Hypothalamus (tissue), 51 donors: ENCODE measurements around the gene CCDC126.
"Not testable (repeated sequence)": the region's sequence is repeated elsewhere in the genome, so short reads cannot be mapped to it uniquely, and the experiment has no call there.

Experiments
- DNase-seq, 51 donors: peaks; one replicate each; lab custom pipeline; 2025; lab: John Stamatoyannopoulos, UW

CCDC126 gene

DNA sequence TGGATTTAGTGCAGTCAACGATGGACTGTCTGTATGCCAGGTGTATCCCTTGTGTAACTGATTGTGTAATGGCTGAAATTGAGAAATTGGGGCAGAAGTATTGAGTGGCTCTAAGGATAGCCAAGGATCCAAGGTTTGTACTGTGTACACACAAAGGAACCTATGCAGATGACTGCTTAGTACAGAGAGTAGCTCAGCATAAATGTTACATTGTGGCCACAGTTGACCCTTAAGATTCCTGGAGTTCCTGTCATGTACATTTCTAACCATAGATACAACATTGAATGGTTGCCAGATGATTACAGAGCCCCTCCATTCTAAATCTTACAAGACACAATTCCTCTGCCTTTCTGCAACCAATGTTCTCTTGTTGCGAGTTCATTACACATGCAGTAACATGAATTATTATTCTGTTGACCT is 25.3 kb downstream of the CCDC126 start:
- DNase-seq, result no peak

DNA sequence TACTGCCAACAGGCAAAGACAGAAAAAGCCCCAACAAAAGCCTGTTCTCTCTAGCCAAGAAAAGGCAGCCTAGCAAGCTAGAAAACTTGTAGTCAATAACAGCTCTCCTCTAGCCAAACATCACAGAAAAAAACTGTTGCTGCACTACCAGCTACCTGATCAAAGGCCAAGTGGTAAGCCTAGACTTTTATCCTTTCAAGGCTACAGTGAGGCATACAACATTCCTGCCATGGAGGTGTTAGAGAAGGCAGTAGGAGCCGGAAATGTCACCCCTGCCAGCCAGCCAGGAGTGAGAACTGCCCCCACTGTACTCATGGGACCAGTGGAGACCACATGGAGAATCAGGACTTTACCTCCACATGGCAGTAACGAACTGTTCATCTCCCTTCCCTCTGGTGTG is 31.2 kb downstream of the CCDC126 start:
- DNase-seq, result no peak

DNA sequence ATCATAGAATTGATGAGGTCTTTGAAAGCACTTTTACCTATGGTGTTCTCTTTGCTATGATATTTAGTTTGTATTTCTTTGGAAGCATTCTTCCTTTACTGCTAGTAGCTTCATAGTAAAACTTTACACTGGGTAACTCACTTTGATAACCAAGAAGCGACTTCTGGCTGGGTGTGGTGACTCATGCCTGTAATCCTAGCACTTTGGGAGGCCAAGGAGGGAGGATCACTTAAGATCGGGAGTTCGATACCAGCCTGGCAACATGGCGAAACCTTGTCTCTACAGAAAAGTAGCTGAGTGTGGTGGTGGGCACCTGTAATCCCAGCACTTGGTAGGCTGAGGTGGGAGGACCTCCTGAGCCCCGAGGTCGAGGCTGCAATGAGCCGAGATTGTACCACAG is 36.2 kb downstream of the CCDC126 start:
- no peak for DNase-seq

DNA sequence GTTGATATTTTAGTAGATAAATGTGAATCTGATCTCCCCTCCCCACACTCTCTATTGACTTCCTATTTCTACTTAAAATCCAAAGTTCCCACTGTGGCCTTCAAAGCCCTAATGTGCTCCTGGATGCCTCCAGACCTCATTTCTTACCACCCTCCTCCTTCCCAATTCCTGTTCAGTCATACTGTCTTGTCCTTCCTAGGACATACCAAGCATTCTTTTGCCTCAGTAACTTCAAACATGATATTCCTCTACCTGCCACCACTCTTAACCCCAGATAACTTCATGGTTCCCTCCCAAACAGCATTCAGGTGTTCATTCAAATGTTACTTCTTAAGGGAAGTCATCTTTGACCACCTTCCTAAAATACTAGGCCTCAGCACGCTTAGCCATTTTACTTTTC is 48.6 kb downstream of the CCDC126 start:
- DNase-seq, result no peak

DNA sequence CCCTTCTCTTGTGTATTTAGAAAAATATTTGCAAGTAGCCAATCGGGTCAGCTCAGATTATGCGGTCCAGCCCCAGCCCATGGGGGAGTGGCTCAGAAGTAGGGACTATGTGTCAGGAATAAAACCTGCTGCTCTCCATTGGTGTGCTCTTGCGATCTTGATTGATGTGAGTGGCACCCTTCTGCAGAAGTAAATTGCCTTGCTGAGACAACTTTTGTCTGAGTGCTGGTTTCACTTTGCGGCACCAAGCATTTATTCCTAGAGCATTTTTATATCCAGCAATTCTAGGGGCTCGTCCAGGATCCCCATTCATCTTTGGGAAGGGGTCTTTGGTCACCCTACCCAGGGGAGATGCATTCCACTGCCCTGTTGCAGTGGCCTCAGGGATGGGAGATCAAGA is 56.8 kb downstream of the CCDC126 start:
- DNase-seq, result no peak

DNA sequence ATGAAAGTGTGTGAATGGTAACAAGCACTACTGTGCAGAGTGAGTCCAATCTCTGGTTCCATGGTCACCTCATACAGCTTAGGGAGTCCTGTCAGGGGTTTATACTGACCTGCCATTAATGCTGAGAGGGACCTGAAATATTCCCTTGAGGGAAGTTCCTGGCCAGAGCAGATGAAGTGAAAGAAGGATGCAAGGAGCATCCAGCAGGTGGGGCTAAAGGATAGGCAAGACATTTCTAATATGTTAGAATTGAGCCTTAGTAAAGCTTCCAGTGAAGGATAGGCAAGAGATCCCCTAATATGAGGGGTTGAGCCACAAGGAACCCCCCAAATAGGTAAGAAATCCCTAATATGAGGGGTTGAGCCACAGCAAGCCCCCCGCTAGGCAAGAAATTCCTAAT is 57.3 kb downstream of the CCDC126 start:
- DNase-seq, result peak in 10 of 51 donors; percentile 1 to 48 (median 16)

DNA sequence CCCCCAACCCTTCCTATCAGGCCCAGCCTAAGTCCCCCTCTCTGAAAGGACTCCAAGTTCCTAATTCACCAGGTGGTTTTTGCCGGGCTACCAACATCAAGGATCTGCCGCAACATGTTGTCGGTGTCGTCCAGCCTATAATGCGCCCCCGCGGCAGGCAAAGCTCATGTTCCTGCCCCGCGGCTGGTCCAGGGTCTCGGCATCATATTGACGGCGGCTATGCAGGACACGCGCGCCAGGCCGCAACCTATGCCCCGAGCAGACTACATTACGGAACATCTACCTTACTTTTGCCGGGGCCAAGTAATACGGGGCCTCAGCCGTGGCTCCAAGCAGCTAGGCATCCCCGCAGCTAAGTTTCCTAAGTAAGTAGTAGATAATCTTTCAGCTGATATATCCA is 58.3 kb downstream of the CCDC126 start:
- no peak for DNase-seq

DNA sequence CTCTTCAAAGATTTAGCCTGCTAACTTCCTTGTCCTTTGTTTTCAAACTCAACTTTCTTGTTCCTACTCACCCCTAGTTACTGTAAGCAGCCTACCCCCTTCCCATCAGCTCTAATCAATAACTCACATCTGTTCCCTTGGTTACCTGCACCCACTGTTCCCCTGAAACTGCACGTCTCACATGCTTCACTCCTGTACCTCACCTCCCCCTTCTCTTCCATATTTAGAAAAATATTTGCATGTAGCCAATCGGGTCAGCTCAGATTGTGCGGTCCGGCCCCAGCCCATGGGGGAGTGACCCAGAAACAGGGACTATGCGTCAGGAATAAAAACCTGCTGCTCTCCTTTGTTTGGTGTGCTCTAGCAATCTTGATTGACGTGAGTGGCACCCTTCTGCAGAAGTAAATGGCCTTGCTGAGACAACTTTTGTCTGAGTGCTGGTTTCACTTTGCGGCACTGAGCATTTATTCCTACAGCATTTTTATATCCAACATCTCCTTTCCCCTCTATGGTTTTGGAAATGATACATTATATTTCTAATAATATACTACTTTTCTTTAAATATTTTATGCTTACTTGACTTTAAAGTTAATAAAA is 61.7 kb downstream of the CCDC126 start:
- no peak for DNase-seq

DNA sequence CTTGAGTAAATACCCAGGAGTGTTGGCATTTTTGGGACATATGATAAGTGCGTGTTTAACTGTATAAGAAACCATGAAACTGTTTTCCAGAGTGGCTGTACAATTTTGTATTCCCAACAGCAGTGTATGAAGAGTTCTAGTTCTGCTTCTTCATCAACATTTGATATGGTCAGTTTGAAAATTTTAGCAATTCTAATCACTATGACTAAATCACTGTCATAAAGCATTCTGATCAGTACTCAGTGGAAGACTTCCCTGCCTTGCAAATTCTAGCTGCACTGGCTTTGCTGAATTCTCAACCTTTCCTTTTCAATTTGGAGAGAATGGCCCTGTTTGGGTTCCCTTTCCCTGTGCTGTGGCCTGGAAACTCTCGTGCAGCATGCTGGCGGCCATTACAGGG is 64.2 kb downstream of the CCDC126 start:
- DNase-seq, result no peak

DNA sequence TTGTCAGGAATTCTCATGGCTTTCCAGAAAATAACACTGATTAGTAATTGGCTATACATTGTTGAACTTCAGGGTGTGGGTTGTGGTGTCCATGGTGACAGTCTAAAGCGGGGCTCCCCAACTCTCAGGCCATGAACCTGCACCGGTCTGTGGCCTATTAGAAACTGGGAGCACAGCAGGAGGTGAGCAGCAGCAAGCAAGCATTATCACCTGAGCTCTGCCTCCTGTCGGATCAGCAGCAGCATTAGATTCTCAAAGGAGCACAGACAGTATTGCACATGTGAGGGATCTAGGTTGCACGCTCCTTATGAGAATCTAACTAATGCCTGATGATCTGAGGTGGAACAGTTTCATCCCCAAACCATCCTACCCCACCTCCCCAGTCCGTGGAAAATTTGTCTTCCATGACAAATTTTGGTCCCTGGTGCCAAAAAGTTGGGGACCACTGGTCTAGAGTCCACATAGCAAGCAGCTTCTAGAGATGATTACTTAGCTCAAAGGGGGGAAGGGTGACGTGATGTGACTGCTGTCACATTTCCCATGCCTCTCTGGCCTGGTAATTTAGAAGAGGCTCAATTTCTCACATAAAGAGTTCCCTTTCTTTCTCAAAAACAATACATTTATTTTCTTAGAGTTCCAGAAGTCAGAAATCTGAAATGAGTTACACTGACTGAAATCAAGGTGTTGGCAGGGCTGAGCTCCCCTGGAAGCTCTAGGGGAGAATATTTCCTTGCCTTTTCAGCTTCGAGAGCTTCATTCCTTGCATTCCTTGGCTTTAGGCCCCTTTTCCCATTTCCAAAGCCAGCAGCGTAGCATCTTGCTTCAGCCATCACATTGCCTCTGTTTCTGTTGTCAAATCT is 65.2 kb downstream of the CCDC126 start:
- DNase-seq, result no peak

DNA sequence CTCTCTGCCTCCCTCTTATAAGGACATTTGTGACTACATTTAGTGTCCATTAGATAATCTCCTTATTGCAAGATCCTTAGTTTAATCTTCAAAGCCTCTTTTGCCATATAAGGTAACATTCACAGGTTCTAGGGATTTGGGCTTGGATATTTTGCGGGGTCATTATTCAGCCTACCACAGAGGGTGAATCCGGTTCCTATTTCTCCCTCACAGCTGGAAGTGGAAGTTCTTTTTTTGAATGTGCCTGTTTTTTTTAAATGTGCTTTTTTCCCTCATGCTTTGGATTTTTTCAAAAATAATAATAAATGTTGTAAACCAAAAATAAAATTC is 65.8 kb downstream of the CCDC126 start:
- no peak for DNase-seq

DNA sequence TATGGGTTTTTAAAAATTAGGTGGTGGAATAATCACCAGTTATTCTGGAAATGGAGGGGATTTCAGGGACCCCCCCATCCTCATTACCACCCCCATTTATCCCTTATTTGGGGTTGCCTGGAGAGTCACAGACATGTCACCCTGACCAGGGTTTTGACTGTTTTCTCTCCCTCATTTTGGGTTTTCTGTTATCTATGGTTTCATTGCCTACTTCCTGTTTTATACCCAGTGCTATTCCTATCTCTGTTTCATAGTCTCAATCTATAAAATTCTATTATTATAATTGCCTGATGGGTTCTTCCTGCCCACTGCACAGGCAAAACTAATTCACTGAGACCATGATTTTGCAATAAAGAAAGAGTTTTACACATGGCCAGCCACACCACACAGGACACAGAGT is 66.9 kb downstream of the CCDC126 start:
- no peak for DNase-seq

DNA sequence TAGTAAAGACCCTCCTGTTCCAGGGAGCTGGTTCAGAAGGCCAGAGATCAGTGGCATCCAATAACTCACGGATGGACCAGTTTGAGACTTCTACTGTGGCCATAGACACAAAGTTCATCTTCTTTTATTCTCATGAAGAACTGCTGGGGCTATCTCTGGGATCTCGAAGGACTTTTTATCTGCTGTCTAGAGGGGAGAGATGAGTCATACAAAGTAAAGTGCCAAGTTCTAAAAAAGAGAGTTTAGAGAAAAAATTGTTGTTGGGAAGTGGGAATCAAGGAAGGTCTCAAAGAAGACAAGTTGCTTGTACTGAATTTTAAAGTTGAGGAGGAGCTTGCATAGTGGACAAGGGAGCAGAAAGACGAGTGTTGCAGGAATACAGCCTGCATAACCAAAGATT is 74.9 kb downstream of the CCDC126 start:
- no peak for DNase-seq

DNA sequence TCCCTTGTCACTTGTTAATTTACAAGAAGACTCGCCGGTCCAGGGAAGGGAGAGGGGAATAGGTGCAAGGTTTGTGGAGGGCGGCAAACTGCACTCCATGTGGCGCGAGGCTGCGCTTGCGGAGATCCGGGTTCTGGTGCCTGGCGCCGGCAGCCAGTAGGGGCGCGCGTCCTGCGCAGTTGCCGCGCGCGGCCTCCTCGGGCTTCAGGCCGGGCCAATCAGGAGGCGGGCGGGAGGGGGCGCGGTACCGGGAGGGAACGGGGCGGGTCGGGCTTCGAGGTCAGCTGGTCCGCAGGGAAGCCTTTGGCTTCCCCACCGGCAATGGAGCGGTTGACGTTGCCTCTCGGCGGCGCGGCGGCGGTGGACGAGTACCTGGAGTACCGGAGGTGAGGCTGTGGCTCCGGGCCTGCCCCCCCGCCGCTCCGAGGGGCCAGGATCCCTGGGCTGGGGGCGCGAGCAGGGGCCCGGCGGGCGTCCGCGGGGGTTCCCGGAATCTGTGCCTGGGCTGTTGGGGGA is 82.8 kb downstream of the CCDC126 start, which contains the start of gene FAM221A:
Gene FAM221A, plus strand, starts transcription at position 302 of the 516 bp plus-strand sequence. Its CDS starts 20 bp downstream, at position 322.
- peak; percentile 26 to 95 (median 83) for DNase-seq

DNA sequence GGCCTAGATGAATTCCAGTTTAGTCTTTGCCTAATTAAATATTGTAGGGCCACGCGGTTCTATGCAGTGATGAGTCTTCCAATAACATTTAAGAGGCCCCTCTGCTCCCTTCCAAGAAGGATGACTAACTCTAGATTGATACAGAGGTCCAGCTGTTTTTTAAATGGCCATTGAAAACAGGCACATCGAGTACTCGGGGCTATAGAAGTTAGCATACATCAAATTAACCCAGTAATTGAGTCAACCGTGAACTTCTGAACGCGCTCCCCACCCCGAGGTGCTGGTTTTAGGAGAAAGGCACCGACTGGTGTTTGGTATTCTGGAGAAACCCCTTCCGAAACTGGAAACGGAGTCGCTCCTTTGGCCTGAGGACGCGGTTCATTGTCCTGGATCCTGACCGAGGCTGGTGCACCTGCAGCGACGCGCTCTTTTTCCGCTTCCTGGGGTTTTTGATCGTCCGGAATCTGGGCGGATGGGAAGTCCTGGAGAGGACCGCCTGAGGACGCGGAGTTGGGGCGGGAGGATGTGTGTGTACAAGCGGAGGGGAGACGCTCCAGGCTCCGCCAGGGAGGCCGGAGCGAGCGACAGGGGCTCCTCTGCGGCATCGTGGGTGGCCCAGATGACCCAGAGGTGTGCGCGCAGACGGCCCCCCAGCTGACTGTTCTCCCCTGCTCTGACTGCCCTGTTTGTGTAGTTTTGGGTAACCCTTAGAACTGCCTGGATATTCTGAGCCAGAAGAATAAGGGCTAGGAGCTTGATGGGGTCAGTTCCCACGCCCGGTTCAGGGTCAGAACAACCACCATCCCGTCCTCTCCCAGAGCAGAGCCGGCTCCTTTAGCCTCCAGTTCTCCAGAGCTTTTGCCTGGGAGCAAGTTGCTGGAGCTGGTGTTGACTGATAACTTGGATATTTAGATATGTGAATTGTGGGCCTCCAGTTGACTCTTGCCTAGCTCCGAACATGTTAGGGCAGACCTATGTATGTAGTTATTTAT is 83.5 kb downstream of the CCDC126 start:
- peak in 46 of 51 donors; percentile 7 to 75 (median 33) for DNase-seq

DNA sequence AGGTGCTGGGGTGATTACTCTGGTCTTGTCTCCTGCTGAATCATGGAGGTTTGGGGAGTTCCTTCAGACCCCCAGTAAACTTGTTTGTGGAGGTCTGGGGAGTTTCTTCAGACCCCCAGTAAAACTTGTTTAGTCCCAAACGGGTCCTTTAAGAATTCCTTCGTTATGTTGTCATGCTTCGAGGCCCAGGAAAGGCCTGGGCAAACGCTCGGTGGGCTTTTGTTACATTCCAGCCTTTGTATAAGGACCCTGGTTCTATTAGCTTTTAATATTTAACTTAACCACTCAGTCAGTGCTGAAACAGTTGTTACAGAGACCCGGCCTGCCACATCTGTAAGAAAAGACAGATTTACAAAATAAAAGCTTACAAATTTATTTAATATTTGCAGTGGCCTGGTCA is 86.9 kb downstream of the CCDC126 start:
- DNase-seq, result not testable (repeated sequence)

DNA sequence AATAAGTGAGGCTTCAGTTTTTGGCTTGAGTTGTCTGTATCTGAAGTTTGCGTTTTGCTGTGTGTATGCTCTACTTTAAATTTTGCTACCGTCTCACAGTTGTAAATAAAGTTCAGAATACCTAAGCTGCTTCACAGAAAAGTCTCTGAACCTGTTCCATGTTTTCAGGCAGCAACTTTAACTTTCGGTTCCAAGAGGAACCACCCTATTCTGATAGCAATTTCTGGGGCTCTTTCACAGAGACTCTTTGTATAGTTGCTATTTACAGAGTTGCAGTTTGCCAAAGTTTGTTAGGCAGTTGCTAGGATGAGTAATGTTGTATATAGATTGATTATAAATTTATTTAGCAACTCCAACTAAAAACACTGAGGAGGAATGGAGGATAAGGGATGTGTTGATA is 88.5 kb downstream of the CCDC126 start:
- DNase-seq, result no peak

DNA sequence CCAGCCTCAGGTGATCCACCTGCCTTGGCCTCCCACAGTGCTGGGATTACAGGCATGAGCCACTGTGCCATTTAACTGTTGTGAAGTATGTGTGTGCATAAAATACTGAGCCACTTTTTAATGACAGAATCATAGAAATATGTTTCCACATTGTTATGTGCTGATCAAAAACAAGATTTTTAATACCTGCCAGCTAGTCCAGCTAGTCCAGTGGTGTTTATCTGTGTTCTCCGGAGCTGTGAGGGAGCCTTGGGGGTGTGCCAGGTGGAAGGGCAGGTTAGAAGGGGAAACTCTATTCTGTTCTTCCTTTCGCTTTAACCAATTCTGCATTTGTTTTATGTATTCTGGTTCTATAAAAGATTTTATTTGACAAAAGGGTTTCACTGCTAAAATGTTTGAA is 89.8 kb downstream of the CCDC126 start:
- no peak for DNase-seq

DNA sequence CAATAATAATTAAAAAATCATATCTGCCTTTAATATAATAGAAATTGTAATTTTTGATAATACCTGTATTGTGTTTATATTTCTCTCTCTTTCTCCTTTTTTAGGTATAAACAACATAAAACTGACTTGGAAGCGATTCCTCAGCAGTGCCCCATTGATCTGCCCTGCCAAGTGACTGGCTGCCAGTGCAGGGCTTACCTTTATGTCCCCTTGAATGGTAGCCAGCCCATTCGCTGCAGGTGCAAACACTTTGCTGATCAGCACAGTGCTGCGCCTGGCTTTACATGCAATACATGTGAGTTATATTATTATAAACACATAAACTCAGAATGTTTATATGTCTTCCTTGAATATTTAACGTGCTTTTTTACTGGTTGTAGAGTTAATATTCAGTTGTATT is 92.0 kb downstream of the CCDC126 start:
- DNase-seq, result no peak

DNA sequence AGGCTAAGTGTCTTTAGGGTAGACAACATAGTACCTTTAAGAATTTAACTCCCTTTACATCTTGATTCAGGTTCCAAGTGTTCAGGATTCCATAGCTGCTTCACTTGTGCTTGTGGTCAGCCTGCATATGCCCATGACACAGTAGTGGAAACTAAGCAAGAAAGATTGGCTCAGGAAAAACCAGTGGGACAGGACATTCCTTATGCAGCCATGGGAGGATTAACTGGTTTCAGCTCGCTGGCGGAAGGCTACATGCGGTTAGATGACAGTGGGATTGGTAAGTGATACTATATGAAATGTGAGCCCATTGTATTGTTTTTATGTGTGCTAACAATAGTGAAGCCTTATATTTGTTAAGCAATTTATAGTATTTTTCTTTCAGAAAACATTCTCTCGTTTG is 94.1 kb downstream of the CCDC126 start:
- no peak for DNase-seq

DNA sequence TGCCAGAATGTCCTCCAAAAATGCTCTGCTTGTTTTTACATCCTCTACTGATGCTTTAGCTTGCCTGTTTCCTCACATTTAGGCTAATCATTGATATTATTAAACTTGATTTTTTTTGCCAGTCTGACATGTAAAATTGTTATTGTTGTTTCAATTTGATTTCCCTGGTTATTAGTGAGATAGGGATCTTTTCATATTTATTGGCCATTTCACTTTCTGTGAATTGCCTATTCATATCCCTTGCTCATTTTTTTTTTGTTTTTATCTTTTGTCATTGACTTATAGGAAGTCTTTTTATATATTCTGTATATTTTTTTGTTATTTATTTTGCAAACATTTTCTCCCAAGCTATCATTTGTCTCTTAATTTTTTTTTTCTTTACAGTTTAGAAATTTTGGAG is 96.0 kb downstream of the CCDC126 start:
- DNase-seq, result no peak
